Measurements from ENCODE around the gene MYH9.
"Not testable (repeated sequence)": the region's sequence is repeated elsewhere in the genome, so short reads cannot be mapped to it uniquely, and the experiment has no call there.

- not testable (repeated sequence) for TF ChIP-seq ZNF513 (tag by site-specific recombination; IDR thresholded peaks at IDR 0.05); PRDM10 (tag by site-specific recombination; IDR thresholded peaks at IDR 0.05); ZNF155 (tag by site-specific recombination; IDR thresholded peaks at IDR 0.05); CTCF (tag by site-specific recombination; IDR thresholded peaks at IDR 0.05); ZNF184 (tag by site-specific recombination; IDR thresholded peaks at IDR 0.05); ZNF324 (tag by site-specific recombination; IDR thresholded peaks at IDR 0.05); YY1 (tag by site-specific recombination; IDR thresholded peaks at IDR 0.05); REST (tag by site-specific recombination; IDR thresholded peaks at IDR 0.05); ZNF830 (tag by site-specific recombination; IDR thresholded peaks at IDR 0.05; ENCODE audit: low read depth); ELK4 (IDR thresholded peaks at IDR 0.05; ENCODE audit: borderline replicate concordance, low read depth, low read length)
These were observed 40.2 kb upstream of the MYH9 start for GRCh38 chr22:36427952-36428351.

Measured in HEK293 (cell line).